ENCODE measurements around the gene CCM2.

The CCM2 gene

DNA sequence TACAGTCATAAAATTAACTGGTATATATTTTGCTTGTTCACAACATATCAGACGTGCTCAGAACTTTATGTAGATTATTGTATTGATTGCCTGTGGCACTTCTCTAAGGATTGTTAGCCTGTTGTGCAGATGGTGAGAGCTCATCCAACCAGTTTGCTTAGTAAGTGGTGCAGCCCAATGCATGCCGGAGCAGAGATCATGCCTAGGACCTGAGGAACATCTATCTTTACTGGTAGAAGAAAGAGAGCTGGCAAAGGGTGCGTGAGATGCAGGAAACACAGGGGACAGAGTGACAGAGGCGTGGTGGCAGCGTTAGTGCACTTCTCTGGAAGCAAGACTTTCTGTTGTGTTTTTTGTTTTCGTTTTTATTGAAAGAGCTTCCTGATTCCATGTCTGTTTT is 35.9 kb downstream of the CCM2 start:
- DNase-seq, result no peak

DNA sequence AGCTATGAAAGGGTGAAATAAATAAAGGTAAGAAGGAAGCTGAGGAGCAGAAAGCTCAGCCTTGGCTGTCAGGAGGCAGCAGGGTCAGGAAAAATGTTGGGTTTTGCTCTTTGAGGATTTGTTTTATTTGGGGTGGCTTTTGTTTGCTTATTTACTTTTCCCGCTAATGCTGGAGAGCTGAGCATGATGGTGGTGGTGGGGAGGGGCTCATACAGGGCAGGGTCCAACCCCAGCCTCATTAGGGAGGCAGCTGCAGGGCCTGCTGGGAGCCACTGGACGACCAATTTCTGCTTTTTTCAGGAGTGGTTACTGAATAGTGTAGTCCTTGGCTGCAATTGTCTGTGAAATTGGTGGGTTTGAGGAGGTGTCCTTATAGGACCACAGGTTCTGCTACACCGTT is 36.3 kb downstream of the CCM2 start:
- no peak for DNase-seq

DNA sequence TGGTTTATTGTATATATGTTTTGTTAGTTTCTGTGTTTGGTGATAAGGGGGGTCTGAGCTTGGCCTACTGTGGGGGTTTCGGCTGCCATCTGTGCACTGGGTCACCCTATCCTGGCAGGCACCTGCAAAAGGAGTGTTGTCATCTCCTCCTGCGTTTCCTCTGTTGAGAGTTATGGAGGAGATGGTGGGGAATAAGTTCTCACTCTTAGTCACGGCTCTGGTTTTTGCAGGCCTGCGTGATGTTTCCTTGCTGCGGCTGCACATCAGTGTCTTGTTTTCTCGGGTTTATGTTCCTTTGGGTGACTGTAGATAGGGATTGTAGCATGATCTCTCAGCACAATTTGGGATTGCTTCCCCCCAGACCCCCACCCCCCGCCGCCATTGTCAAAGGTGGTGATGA is 36.8 kb downstream of the CCM2 start:
- DNase-seq, result no peak

DNA sequence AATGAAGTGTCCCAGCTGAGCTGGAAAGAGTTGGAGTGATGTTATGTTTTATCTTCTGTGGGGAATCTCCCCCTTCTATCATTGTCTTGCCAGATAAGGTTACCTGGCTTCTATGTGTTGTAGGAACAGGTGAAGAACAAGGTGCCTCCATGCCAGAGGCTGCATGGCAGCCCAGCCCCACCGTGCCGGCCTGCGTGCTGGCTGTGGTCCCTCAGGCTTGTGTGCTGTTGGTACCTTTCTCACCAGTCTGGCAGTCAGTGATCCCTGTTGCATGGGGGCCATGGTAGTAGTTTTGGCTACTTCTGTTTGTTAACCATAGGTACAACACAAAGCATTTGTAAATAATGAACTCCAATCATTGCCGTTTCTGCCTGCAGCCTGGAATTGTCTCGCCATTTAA is 37.9 kb downstream of the CCM2 start:
- DNase-seq, result no peak

- no peak for DNase-seq
Measured at GRCh38 chr7:45039106-45039505, 39.1 kb downstream of the CCM2 start.

- DNase-seq, result no peak
Measured at GRCh38 chr7:45044338-45044737, 44.3 kb downstream of the CCM2 start.

DNA sequence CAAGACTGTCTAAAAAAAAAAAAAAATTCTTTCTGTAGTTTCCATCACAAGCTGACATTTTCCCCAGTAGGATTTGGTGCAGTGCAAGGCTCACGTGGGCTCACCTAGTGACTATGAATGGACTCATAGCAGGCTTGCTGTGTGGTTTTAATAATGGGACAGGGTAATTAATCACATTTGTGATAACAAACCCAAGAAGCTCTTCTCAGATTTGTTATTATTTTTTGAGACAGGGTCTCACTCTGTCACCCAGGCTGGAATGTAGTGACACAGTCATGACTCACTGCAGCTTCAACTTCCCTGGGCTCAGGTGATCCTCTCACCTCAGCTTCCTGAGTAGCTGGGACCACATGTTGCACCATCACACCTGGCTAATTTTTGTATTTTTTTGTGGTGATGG is 48.7 kb downstream of the CCM2 start:
- DNase-seq, result no peak

GRCh38 chr7:45050198-45050597 is 50.2 kb downstream of the CCM2 start:
- no peak for DNase-seq

- DNase-seq, result no peak
Measured at GRCh38 chr7:45052011-45052410, 52.0 kb downstream of the CCM2 start.

- no peak for DNase-seq
Measured at GRCh38 chr7:45053401-45053800, 53.4 kb downstream of the CCM2 start.

DNA sequence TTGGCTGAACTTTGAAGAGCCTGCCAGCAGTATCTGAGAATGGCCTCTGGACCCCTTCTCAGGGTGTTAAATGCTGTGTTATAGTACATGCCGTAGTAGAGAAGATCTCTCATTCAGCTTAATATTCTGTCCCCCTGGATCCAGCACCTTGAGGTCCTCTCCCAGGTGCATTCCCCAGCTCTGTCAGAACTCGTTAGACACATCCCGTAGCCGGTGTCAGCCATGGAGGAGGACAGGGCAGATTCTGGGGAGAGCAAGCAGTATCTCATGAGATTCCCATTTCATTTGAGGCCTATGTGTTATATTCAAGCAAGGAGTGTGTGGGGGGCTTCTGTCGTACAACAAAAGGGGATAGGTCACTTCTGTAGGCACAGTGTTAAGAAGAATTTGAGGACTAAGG is 53.9 kb downstream of the CCM2 start:
- no peak for DNase-seq

- no peak for DNase-seq
Measured at GRCh38 chr7:45054442-45054841, 54.4 kb downstream of the CCM2 start.

GRCh38 chr7:45055016-45055415 is 55.0 kb downstream of the CCM2 start:
- DNase-seq, result no peak

DNA sequence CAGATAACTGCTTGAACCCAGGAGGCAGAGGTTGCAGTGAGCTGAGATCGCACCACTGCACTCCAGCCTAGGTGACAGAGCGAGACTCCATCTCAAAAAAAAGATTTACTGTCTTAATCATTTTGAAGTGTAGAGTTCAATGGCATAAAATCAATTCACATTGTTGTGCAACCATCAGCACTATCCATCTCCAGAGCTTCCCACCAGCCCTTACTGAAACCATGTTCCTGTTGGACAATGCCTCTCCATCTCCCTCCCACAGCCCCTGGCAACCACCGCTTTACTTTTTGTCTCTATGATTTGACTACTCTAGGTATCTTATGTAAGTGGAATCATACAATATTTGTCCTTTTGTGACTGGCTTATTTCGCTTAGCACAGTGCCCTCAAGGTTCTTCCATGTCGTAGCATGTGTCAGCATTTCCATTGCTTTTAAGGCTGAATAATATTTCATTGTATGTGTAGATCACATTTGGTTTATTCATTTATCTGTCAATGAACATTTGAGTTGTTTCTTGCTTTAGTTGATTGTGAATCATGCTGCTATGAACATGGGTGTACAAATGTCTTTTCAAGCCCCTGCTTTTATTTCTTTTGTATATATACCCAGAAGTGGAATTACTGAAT is 55.7 kb downstream of the CCM2 start:
- DNase-seq, result no peak

DNA sequence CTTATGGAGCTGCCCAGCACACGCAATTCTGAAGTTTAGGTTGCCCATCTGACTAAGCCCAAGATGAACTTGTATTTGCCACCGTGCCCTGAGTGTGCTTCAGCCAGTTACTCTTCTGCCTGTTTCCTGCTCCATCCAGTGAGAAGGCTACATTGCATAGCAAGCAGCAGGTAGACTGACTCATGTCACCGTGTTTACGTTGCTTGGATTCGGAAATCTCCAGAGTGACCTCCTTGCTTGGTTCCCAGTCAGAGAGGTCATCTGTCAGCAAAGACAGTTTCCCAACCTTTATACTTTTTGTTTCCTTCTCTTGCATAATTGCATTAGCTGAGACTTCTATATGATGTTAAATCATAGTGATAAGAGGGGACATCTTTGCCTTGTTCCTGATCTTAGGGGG is 57.9 kb downstream of the CCM2 start:
- no peak for DNase-seq

- DNase-seq, result no peak
Measured at GRCh38 chr7:45060295-45060694, 60.3 kb downstream of the CCM2 start.

- no peak for DNase-seq
Measured at GRCh38 chr7:45061352-45061751, 61.4 kb downstream of the CCM2 start.

DNA sequence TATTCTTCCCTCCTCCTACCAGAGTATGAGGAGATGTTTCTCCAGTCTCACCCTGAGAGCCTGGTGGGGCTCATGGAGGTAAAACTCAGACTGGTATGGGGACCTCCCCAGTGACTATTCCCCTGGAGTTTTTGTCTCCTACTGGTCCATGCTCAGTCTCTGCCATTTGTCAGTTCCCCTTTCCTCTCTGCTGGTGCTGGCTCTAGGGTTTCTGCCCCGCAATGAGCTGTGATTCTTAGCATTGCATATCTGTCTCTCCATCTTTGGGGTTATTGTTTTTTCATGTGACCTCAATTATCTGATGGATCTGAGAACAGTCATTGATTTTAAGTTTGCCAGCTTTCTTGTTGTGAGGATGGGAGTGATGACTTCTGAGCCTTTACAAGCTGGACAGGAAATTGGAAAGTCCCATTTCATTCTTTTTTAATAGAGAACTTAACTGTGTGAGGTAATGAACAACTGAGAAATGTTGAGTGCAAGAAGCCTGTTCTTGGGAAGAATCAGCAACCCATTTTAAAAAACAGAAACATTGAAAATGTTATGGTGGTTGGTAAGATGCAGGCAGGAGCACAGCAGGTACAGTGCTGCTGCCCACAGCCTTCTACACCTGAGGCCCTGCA is 61.9 kb downstream of the CCM2 start:
- DNase-seq, result no peak

DNA sequence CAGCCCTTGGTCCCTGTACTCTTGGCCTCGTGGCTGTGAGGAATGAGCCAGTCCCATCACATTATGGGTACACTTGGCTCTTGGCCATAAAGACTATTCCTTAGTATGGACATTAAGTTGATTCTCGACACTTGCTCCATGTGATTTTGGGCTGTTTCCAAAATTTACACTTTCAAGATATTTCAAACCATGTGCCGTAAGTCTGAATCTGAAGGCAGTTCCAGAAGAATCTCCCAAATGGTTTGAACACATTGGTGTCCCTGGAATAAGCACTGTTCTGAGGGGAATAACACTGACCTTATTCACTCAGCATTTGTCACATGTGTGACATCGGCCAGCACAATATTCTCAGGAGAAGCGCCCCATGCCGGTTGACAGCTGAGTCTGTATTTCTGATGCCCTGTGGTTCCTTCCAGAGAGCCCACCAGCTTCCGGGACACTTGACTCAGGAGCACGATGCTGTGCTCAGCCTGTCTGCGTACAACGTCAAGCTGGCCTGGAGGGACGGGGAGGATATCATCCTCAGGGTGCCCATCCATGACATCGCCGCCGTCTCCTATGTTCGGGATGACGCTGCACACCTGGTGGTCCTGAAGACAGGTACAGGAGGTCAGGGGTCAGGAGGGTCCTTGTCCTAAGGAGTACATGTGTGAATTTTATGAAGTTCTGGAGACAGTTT is 64.2 kb downstream of the CCM2 start:
- no peak for DNase-seq

- no peak for DNase-seq
Measured at GRCh38 chr7:45065031-45065995, 65.3 kb downstream of the CCM2 start.

GRCh38 chr7:45066409-45066808 is 66.4 kb downstream of the CCM2 start:
- DNase-seq, result no peak

DNA sequence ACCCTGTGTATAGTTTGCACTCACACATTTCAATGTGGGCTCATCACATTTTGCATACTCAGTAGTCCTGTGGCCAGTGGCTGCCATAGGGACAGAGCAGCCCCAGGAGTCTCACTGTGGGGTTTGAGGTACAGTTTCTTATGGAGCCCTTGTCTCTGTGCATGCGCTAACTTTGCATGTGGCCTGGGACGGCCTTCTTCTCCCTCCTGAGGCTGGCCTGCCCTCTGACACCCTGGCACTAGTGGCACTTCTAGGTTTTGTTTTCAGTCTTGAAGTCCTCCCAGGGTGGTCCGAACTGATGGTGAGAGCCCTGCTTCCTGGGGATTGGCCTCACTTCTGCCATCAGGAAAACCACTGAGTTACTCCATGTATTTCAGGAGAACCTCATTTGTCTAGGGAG is 67.6 kb downstream of the CCM2 start:
- DNase-seq, result no peak
